ENCODE results near the gene CWH43.

The CWH43 gene

GRCh38 chr4:49002931-49003330 is 16.9 kb downstream of the CWH43 start:
- H2AFZ ChIP-seq (ENCODE audit: low read length): no peak overlapping the region
- H2BK120ac ChIP-seq (ENCODE audit: low read depth, low read length): no peak overlapping the region
- H2AK5ac ChIP-seq (ENCODE audit: low read depth, low read length): no peak overlapping the region
- DNase-seq (ENCODE audit: low spot score): no peak
- H3K9ac ChIP-seq (ENCODE audit: low read depth, low read length, poor library complexity): no peak overlapping the region
- no peaks in the 10 kb centered on the region for H3K4me1 ChIP-seq (ENCODE audit: control insufficient read depth in 2 of 2, insufficient read depth in 1 of 2, low read depth in 1 of 2, low read length in 2 of 2)
- H3K4me3 ChIP-seq (ENCODE audit: low read length in 2 of 2): no peak overlapping the region
- no peak overlapping the region for H4K91ac ChIP-seq (ENCODE audit: low read depth, low read length, poor library complexity)
- no peaks in the 10 kb centered on the region for H3K36me3 ChIP-seq (replicated peaks in 1 of 2; ENCODE audit: control insufficient read depth in 2 of 2, insufficient read depth in 2 of 2, low read length in 2 of 2)
- no peak overlapping the region for H3K18ac ChIP-seq (ENCODE audit: low read length)
- no peak overlapping the region for H3K4ac ChIP-seq (ENCODE audit: low read length)
- peaks cover 0 to 10% (median 0%) of the 10 kb centered on the region in 3 experiments for H3K27me3 ChIP-seq (ENCODE audit: control insufficient read depth in 3 of 3, insufficient read depth in 3 of 3, low read depth in 1 of 3, low read length in 3 of 3)
- H3K4me2 ChIP-seq (ENCODE audit: insufficient read depth, low read length, poor library complexity, severe bottlenecking): no peak overlapping the region
- H3K23ac ChIP-seq (ENCODE audit: low read depth, low read length, poor library complexity): no peak overlapping the region
- H4K8ac ChIP-seq (ENCODE audit: low read depth, low read length): no peak overlapping the region
- no peaks in the 10 kb centered on the region for H3K79me1 ChIP-seq (ENCODE audit: low read depth, low read length)
- no peak overlapping the region for H2BK5ac ChIP-seq (ENCODE audit: low read length)
- no peak overlapping the region for H2BK12ac ChIP-seq (ENCODE audit: low read length)
- no peak overlapping the region for H3K14ac ChIP-seq (ENCODE audit: low read length)
- H3K27ac ChIP-seq (replicated peaks; ENCODE audit: low read length): no peak overlapping the region
- no peak overlapping the region for H2BK15ac ChIP-seq (ENCODE audit: low read length)
- H3K9me3 ChIP-seq (replicated peaks in 1 of 2; ENCODE audit: control insufficient read depth in 2 of 2, insufficient read depth in 1 of 2, low read depth in 1 of 2, low read length in 2 of 2): peaks cover 0 to 15% of the 10 kb centered on the region in 2 donors

- Histone ChIP-seq H3K4me2 (ENCODE audit: insufficient read depth, low read length, poor library complexity, severe bottlenecking) (no peak overlapping the region), H3K23ac (ENCODE audit: low read depth, low read length, poor library complexity) (no peak overlapping the region), H4K8ac (ENCODE audit: low read depth, low read length) (no peak overlapping the region), H3K18ac (ENCODE audit: low read length) (no peak overlapping the region), H4K91ac (ENCODE audit: low read depth, low read length, poor library complexity) (no peak overlapping the region), H3K79me1 (ENCODE audit: low read depth, low read length) (no peaks in the 10 kb centered on the region), H2AK5ac (ENCODE audit: low read depth, low read length) (no peak overlapping the region), H2BK12ac (ENCODE audit: low read length) (no peak overlapping the region), H3K36me3 (replicated peaks in 1 of 2; ENCODE audit: control insufficient read depth in 2 of 2, insufficient read depth in 2 of 2, low read length in 2 of 2) (no peaks in the 10 kb centered on the region), H3K14ac (ENCODE audit: low read length) (no peak overlapping the region), H3K4ac (ENCODE audit: low read length) (no peak overlapping the region), H3K4me3 (ENCODE audit: low read length in 2 of 2) (no peak overlapping the region), H3K9ac (ENCODE audit: low read depth, low read length, poor library complexity) (no peak overlapping the region), H2BK120ac (ENCODE audit: low read depth, low read length) (no peak overlapping the region), H3K4me1 (ENCODE audit: control insufficient read depth in 2 of 2, insufficient read depth in 1 of 2, low read depth in 1 of 2, low read length in 2 of 2) (no peaks in the 10 kb centered on the region), H2BK15ac (ENCODE audit: low read length) (no peak overlapping the region), H3K27me3 (ENCODE audit: control insufficient read depth in 3 of 3, insufficient read depth in 3 of 3, low read depth in 1 of 3, low read length in 3 of 3) (no peaks in the 10 kb centered on the region), H3K27ac (replicated peaks; ENCODE audit: low read length) (no peak overlapping the region), H2BK5ac (ENCODE audit: low read length) (no peak overlapping the region), H2AFZ (ENCODE audit: low read length) (no peak overlapping the region), H3K9me3 (replicated peaks in 1 of 2; ENCODE audit: control insufficient read depth in 2 of 2, insufficient read depth in 1 of 2, low read depth in 1 of 2, low read length in 2 of 2) (peaks cover 0 to 7% of the 10 kb centered on the region in 2 donors)
- DNase-seq (ENCODE audit: low spot score): no peak
- WGBS, 2 donors (ENCODE audit: extremely low coverage in 2 of 2, insufficient read length in 2 of 2, insufficient replicate concordance in 1 of 2): no CpG with 5 or more reads among the region's 2 CpGs
Measured at GRCh38 chr4:49018718-49019295, 32.7 kb downstream of the CWH43 start.

GRCh38 chr4:49032440-49033161 is 46.5 kb downstream of the CWH43 start:
- H3K14ac ChIP-seq (ENCODE audit: low read length): no peak overlapping the region
- peaks cover 0 to 6% (median 0%) of the 10 kb centered on the region in 3 experiments for H3K27me3 ChIP-seq (ENCODE audit: control insufficient read depth in 3 of 3, insufficient read depth in 3 of 3, low read depth in 1 of 3, low read length in 3 of 3)
- no peak overlapping the region for H2BK12ac ChIP-seq (ENCODE audit: low read length)
- H4K91ac ChIP-seq (ENCODE audit: low read depth, low read length, poor library complexity): no peak overlapping the region
- no peak overlapping the region for H4K8ac ChIP-seq (ENCODE audit: low read depth, low read length)
- H3K18ac ChIP-seq (ENCODE audit: low read length): no peak overlapping the region
- H2BK5ac ChIP-seq (ENCODE audit: low read length): no peak overlapping the region
- no peak overlapping the region for H2AK5ac ChIP-seq (ENCODE audit: low read depth, low read length)
- no peak for DNase-seq (ENCODE audit: low spot score)
- H2AFZ ChIP-seq (ENCODE audit: low read length): no peak overlapping the region
- H3K4me3 ChIP-seq (ENCODE audit: low read length in 2 of 2): no peak overlapping the region
- WGBS, 2 donors (ENCODE audit: extremely low coverage in 2 of 2, insufficient read length in 2 of 2, insufficient replicate concordance in 1 of 2): no CpG with 5 or more reads among the region's 11 CpGs
- no peak overlapping the region for H2BK15ac ChIP-seq (ENCODE audit: low read length)
- no peak overlapping the region for H3K4me2 ChIP-seq (ENCODE audit: insufficient read depth, low read length, poor library complexity, severe bottlenecking)
- no peaks in the 10 kb centered on the region for H3K4me1 ChIP-seq (ENCODE audit: control insufficient read depth in 2 of 2, insufficient read depth in 1 of 2, low read depth in 1 of 2, low read length in 2 of 2)
- H3K4ac ChIP-seq (ENCODE audit: low read length): no peak overlapping the region
- H3K23ac ChIP-seq (ENCODE audit: low read depth, low read length, poor library complexity): no peak overlapping the region
- H3K36me3 ChIP-seq (replicated peaks in 1 of 2; ENCODE audit: control insufficient read depth in 2 of 2, insufficient read depth in 2 of 2, low read length in 2 of 2): no peaks in the 10 kb centered on the region
- no peak overlapping the region for H3K9ac ChIP-seq (ENCODE audit: low read depth, low read length, poor library complexity)
- no peak overlapping the region for H3K27ac ChIP-seq (replicated peaks; ENCODE audit: low read length)
- H2BK120ac ChIP-seq (ENCODE audit: low read depth, low read length): no peak overlapping the region
- H3K9me3 ChIP-seq (replicated peaks in 1 of 2; ENCODE audit: control insufficient read depth in 2 of 2, insufficient read depth in 1 of 2, low read depth in 1 of 2, low read length in 2 of 2): peaks cover 0 to 22% of the 10 kb centered on the region in 2 donors
- no peaks in the 10 kb centered on the region for H3K79me1 ChIP-seq (ENCODE audit: low read depth, low read length)

GRCh38 chr4:49036528-49036927 is 50.5 kb downstream of the CWH43 start:
- H3K4me3 ChIP-seq (ENCODE audit: low read length in 2 of 2): no peak overlapping the region
- H3K79me1 ChIP-seq (ENCODE audit: low read depth, low read length): no peaks in the 10 kb centered on the region
- no peak overlapping the region for H3K18ac ChIP-seq (ENCODE audit: low read length)
- no peak overlapping the region for H4K8ac ChIP-seq (ENCODE audit: low read depth, low read length)
- no peak overlapping the region for H3K4me2 ChIP-seq (ENCODE audit: insufficient read depth, low read length, poor library complexity, severe bottlenecking)
- peak overlapping the region; percentile 37 for H3K4ac ChIP-seq (ENCODE audit: low read length)
- H2BK120ac ChIP-seq (ENCODE audit: low read depth, low read length): no peak overlapping the region
- no peak overlapping the region for H2BK5ac ChIP-seq (ENCODE audit: low read length)
- no peaks in the 10 kb centered on the region for H3K4me1 ChIP-seq (ENCODE audit: control insufficient read depth in 2 of 2, insufficient read depth in 1 of 2, low read depth in 1 of 2, low read length in 2 of 2)
- DNase-seq (ENCODE audit: low spot score): no peak
- WGBS, 2 donors (ENCODE audit: extremely low coverage in 2 of 2, insufficient read length in 2 of 2, insufficient replicate concordance in 1 of 2): no CpG with 5 or more reads among the region's 3 CpGs
- no peak overlapping the region for H4K91ac ChIP-seq (ENCODE audit: low read depth, low read length, poor library complexity)
- H3K23ac ChIP-seq (ENCODE audit: low read depth, low read length, poor library complexity): no peak overlapping the region
- peaks cover 0 to 6% (median 0%) of the 10 kb centered on the region in 3 experiments for H3K27me3 ChIP-seq (ENCODE audit: control insufficient read depth in 3 of 3, insufficient read depth in 3 of 3, low read depth in 1 of 3, low read length in 3 of 3)
- no peak overlapping the region for H2BK12ac ChIP-seq (ENCODE audit: low read length)
- no peak overlapping the region for H3K9ac ChIP-seq (ENCODE audit: low read depth, low read length, poor library complexity)
- peaks cover 0 to 17% of the 10 kb centered on the region in 2 donors for H3K9me3 ChIP-seq (replicated peaks in 1 of 2; ENCODE audit: control insufficient read depth in 2 of 2, insufficient read depth in 1 of 2, low read depth in 1 of 2, low read length in 2 of 2)
- no peaks in the 10 kb centered on the region for H3K36me3 ChIP-seq (replicated peaks in 1 of 2; ENCODE audit: control insufficient read depth in 2 of 2, insufficient read depth in 2 of 2, low read length in 2 of 2)
- H2AFZ ChIP-seq (ENCODE audit: low read length): no peak overlapping the region
- H2AK5ac ChIP-seq (ENCODE audit: low read depth, low read length): no peak overlapping the region
- no peak overlapping the region for H3K27ac ChIP-seq (replicated peaks; ENCODE audit: low read length)
- H3K14ac ChIP-seq (ENCODE audit: low read length): no peak overlapping the region
- no peak overlapping the region for H2BK15ac ChIP-seq (ENCODE audit: low read length)
